ENCODE results near the gene PARS2. TPM values are rescaled to one million over a fixed set of nuclear protein-coding genes. Genes with fewer than 3 reads are reported as not detected.

The PARS2 gene
- total RNA-seq, 1 donor, result 5.6 TPM

DNA sequence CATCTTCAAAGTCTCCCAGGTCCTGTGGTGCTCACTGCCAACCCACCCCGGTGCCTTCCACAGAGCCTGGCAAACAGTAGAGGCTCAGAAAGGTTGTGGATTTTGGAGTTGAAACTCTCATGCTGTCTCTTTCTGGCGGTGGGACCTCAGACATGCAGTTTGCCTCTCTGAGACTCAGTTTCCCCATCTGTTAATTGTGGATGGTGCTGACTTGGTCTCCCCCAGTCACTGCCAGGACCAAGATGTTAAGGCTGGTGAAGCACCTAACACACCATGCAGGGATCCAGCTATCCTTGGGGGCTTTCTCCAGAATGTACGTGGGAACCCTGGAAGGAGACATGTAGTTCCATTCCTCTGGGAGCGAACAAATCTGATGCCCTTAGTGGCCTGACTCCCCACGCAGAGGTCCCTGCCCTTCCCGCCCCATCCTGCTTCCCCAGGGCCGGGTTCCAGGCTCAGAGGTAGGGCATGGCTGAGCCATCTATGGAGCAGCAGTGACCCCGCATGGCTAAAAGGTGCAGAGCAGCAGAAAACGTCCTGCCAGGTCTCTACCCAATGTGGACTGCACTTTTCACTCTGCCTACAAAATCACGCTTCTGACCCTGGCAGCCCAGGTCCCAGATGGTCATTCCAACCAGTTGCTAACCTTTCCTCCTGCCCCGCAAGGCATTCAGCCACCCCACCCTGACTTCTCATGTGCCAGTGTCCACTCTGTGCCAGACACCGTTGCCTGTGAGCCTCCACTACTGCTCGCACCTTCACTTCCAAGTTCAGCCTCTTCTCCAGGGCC lies 46.0 kb upstream of the PARS2 start:
- TF ChIP-seq, protein P1, sequence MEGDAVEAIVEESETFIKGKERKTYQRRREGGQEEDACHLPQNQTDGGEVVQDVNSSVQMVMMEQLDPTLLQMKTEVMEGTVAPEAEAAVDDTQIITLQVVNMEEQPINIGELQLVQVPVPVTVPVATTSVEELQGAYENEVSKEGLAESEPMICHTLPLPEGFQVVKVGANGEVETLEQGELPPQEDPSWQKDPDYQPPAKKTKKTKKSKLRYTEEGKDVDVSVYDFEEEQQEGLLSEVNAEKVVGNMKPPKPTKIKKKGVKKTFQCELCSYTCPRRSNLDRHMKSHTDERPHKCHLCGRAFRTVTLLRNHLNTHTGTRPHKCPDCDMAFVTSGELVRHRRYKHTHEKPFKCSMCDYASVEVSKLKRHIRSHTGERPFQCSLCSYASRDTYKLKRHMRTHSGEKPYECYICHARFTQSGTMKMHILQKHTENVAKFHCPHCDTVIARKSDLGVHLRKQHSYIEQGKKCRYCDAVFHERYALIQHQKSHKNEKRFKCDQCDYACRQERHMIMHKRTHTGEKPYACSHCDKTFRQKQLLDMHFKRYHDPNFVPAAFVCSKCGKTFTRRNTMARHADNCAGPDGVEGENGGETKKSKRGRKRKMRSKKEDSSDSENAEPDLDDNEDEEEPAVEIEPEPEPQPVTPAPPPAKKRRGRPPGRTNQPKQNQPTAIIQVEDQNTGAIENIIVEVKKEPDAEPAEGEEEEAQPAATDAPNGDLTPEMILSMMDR (IDR thresholded peaks at IDR 0.05; ENCODE audit: insufficient read depth, low read depth, low read length), result peak; percentile 90
- H3K4me3 ChIP-seq (ENCODE audit: low read depth, low read length), result no peak overlapping the region
- peak; percentile 47 for DNase-seq (ENCODE audit: low read depth)

GRCh38 chr1:54809496-54810074 lies 45.3 kb upstream of the PARS2 start:
- TF ChIP-seq, protein P1 (IDR thresholded peaks at IDR 0.05; ENCODE audit: insufficient read depth, low read depth, low read length), result no peak
- no peak overlapping the region for H3K4me3 ChIP-seq (ENCODE audit: low read depth, low read length)
- DNase-seq (ENCODE audit: low read depth), result no peak

DNA sequence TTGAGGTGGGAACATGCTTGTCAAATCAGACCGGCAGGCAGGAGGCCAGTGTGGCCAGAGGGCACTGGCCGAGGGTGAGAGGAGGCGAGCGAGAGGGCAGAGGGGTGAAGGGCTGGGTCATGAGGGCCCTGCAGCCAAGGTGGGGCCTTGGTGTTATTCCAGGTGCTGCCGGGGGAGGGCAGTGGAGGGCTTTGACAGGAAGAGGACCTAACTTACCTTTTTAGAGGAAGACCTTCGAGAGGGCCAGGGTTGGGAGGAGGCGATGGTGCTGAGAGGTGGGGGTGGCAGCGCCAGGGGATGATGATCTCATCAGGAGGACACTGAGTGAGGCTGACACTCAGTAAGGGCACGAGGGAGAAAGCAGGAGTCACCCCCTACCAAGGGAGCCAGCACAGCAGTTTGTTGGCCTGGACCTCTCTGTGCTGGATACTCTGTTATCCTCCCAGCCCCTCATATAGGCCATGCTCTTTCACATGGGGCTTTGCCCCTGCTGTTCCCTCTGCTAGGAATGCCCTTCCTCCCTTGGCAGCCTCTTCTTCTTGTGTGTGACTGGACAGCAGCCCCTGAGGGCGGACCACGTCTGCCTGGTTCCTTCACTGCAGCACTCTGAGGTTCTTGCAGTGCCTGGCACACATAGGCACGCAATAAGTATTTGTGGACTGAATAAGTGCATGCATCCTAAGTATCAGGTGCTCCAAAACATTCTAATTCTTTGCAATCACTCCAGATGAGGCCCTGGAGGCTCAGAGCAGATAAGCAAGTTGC lies 44.3 kb upstream of the PARS2 start:
- H3K4me3 ChIP-seq (ENCODE audit: low read depth, low read length), result no peak overlapping the region
- no peak for DNase-seq (ENCODE audit: low read depth)
- TF ChIP-seq, protein P1 (IDR thresholded peaks at IDR 0.05; ENCODE audit: insufficient read depth, low read depth, low read length), result peak; percentile 54

DNA sequence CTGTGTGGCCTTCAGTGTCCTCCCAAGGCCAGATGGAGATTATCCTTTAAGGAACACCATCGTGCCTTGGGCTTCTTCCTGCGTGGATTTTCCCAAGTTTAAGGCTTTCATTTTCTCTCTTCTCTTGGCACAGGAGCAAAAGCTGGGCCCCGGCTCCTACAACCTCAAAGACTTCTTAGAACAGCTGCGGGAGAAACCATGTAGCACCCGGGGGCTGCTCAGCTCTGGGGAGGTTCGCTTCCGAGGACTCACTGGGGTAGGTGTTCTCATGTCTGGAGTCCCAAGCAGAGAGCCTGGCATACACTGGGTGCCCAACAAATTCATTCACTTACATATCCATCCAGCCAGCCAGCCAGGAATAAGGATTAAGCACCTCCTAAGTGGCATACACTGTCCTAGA lies 43.4 kb upstream of the PARS2 start:
- DNase-seq (ENCODE audit: low read depth), result no peak
- TF ChIP-seq, protein P1 (IDR thresholded peaks at IDR 0.05; ENCODE audit: insufficient read depth, low read depth, low read length), result no peak
- no peak overlapping the region for H3K4me3 ChIP-seq (ENCODE audit: low read depth, low read length)

GRCh38 chr1:54806931-54807611 lies 42.7 kb upstream of the PARS2 start:
- no peak overlapping the region for H3K4me3 ChIP-seq (ENCODE audit: low read depth, low read length)
- no peak for DNase-seq (ENCODE audit: low read depth)
- TF ChIP-seq, protein P1 (IDR thresholded peaks at IDR 0.05; ENCODE audit: insufficient read depth, low read depth, low read length), result no peak

DNA sequence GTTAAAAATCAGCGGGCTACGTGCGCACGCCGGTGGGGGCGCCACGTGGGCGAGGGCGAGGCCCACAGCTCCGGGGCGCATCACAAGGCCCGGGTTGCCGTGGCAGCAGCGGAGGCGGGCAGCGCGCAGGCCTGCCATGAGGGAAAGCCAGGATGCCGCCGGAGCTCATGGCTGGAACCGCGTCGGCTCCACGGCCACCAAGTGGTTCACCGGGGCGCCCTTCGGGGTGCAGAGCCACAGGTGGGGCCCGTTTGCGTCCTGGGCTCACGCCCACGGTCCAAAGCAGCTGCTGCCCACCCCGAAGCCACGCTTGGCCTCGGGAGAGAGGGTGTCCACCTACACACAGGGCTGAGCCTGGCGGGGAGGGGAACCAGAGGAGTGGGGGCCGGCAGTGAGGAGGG lies 41.7 kb upstream of the PARS2 start:
- TF ChIP-seq, protein P1 (IDR thresholded peaks at IDR 0.05; ENCODE audit: insufficient read depth, low read depth, low read length), result no peak
- DNase-seq (ENCODE audit: low read depth), result no peak

More for the DNA sequence above, 41.7 kb upstream of the PARS2 start:
- H3K4me3 ChIP-seq (ENCODE audit: low read depth, low read length), result no peak overlapping the region

All from fibroblast of villous mesenchyme (primary cell).